Suprapubic skin (tissue), 4 donors: ENCODE results near the gene PSMD13. TPM values are rescaled to one million over a fixed set of nuclear protein-coding genes. Genes with fewer than 3 reads are reported as not detected.
A peak's percentile ranks its signal among the peaks of the same experiment; 100 is the strongest.
"Not testable (repeated sequence)": the region's sequence is repeated elsewhere in the genome, so short reads cannot be mapped to it uniquely, and the experiment has no call there.

Experiments
- DNase-seq, 2 donors: peaks; one replicate each; pipeline ENCODE4 v3.0.0-alpha.2; 2019; ENCODE audit warnings: low spot score in 2 of 2
- H3K27ac ChIP-seq: fragments of 200-600 bp; sonication (generic); one replicate; pipeline ENCODE4 v1.5.1; 2019
- H3K27me3 ChIP-seq: fragments of 200-600 bp; sonication (generic); one replicate; pipeline ENCODE4 v1.5.1; 2019
- H3K36me3 ChIP-seq: fragments of 200-600 bp; sonication (generic); one replicate; pipeline ENCODE4 v1.5.1; 2019
- H3K4me1 ChIP-seq: fragments of 200-600 bp; sonication (generic); one replicate; pipeline ENCODE4 v1.5.1; 2019
- H3K4me3 ChIP-seq: fragments of 200-600 bp; sonication (generic); one replicate; pipeline ENCODE4 v1.5.1; 2019; ENCODE audit warnings: mild to moderate bottlenecking
- H3K9me3 ChIP-seq: fragments of 200-600 bp; sonication (generic); one replicate; pipeline ENCODE4 v1.5.1; 2019
- CTCF ChIP-seq, 2 donors: fragments of 200-600 bp in 1 of 2; fragments of 450-650 bp in 1 of 2; sonication (generic) in 1 of 2; IDR thresholded peaks; one replicate each; pipeline ENCODE4 v1.5.1; 2016 to 2019; ENCODE audit warnings: antibody characterized with exemption in 2 of 2, mild to moderate bottlenecking in 1 of 2, moderate library complexity in 1 of 2
- EP300 ChIP-seq: sonication (generic); formaldehyde crosslinking; IDR thresholded peaks from one replicate; pipeline ENCODE4 v1.6.1; 2017; ENCODE audit warnings: antibody characterized with exemption
- POLR2A ChIP-seq, 2 donors: fragments of 450-650 bp; IDR thresholded peaks; one replicate each; pipeline ENCODE4 v1.6.1; 2017; ENCODE audit warnings: antibody characterized with exemption in 2 of 2, mild to moderate bottlenecking in 2 of 2, moderate library complexity in 2 of 2
- POLR2AphosphoS5 ChIP-seq, 3 donors: sonication (generic); formaldehyde crosslinking; IDR thresholded peaks; one replicate each; pipeline ENCODE4 v1.6.1; 2017; ENCODE audit warnings: antibody characterized with exemption in 3 of 3
- WGBS: methylation state at CpG from one replicate; pipeline ENCODE4 v1.1.5; 2018; 5-methylcytosine and 5-hydroxymethylcytosine counted together
- total RNA-seq, 4 donors: library from RNA; depleted of rRNA; stranded (reverse); fragments of >200 nt; gene quantifications; one replicate each; pipeline ENCODE4 v1.1.0, GENCODE V29; 2016

PSMD13 gene
- total RNA-seq, result 10 to 100 TPM; 70.3 to 97.8 (median 87.3) TPM

GRCh38 chr11:236774-237767 is at the start of gene PSMD13:
Gene PSMD13, plus strand, starts transcription at chr11:236976. Its CDS starts 74 bp downstream, at chr11:237050.
- Histone ChIP-seq H3K9me3 (no peaks in the 10 kb centered on the region), H3K4me1 (peaks cover 22% of the 10 kb centered on the region), H3K27ac (peak within 1 kb of the TSS; percentile 92), H3K4me3 (peak within 1 kb of the TSS; percentile 82), H3K36me3 (peaks cover 26% of the 10 kb centered on the region), H3K27me3 (no peaks in the 10 kb centered on the region)
- 4% methylated on average over 23 of the region's 62 CpGs for WGBS
- TF ChIP-seq POLR2AphosphoS5 (IDR thresholded peaks at IDR 0.05) (peak in 1 of 3 donors; percentile 4), CTCF (IDR thresholded peaks at IDR 0.05) (no peak), EP300 (no peak), POLR2A (IDR thresholded peaks at IDR 0.05) (peak in 1 of 2 donors; percentile 67)
- peak; percentile 90 to 91 for DNase-seq

GRCh38 chr11:189200-189783 is 47.5 kb upstream of the PSMD13 start:
- H3K27me3 ChIP-seq, H3K4me1 ChIP-seq, H3K36me3 ChIP-seq, H3K4me3 ChIP-seq, H3K9me3 ChIP-seq, H3K27ac ChIP-seq: not testable (repeated sequence)
- DNase-seq, result peak in 1 of 2 donors; percentile 43
- 85% methylated on average over 44 of the region's 55 CpGs for WGBS

- H3K27me3 ChIP-seq, H3K4me1 ChIP-seq, H3K9me3 ChIP-seq, H3K27ac ChIP-seq, H3K36me3 ChIP-seq, H3K4me3 ChIP-seq: not testable (repeated sequence)
- WGBS, result no CpG with 5 or more reads among the region's 25 CpGs
- peak in 1 of 2 donors; percentile 32 for TF ChIP-seq CTCF (IDR thresholded peaks at IDR 0.05)
- peak in 1 of 2 donors; percentile 61 for DNase-seq
These were observed 46.9 kb upstream of the PSMD13 start for GRCh38 chr11:189843-190311.

- not testable (repeated sequence) for H3K9me3 ChIP-seq, H3K27me3 ChIP-seq, H3K4me3 ChIP-seq, H3K27ac ChIP-seq, H3K36me3 ChIP-seq, H3K4me1 ChIP-seq
- DNase-seq, result peak; percentile 59 to 66
- WGBS, result 83% methylated on average over 5 of the region's 5 CpGs
These were observed 46.2 kb upstream of the PSMD13 start for GRCh38 chr11:190546-190945.

GRCh38 chr11:191490-192478 is 45.0 kb upstream of the PSMD13 start:
- peak in 1 of 2 donors; percentile 30 for TF ChIP-seq CTCF (IDR thresholded peaks at IDR 0.05)

GRCh38 chr11:192674-193128 is 44.1 kb upstream of the PSMD13 start, which contains the start of gene SCGB1C1:
Gene SCGB1C1, plus strand, starts transcription at chr11:193078. Its CDS starts 22 bp downstream, at chr11:193100.
- not testable (repeated sequence) for DNase-seq
- WGBS, result no CpG with 5 or more reads among the region's 11 CpGs

More at GRCh38 chr11:191490-192478, 45.0 kb upstream of the PSMD13 start:
- not testable (repeated sequence) for H3K27ac ChIP-seq, DNase-seq, H3K9me3 ChIP-seq, H3K27me3 ChIP-seq, H3K4me1 ChIP-seq, H3K36me3 ChIP-seq, H3K4me3 ChIP-seq
- 51% methylated on average over 5 of the region's 8 CpGs for WGBS

GRCh38 chr11:193481-193880 is 43.3 kb upstream of the PSMD13 start:
- not testable (repeated sequence) for H3K27ac ChIP-seq, H3K4me1 ChIP-seq, H3K9me3 ChIP-seq, H3K36me3 ChIP-seq, H3K4me3 ChIP-seq, H3K27me3 ChIP-seq
- 76% methylated on average over 4 of the region's 5 CpGs for WGBS
- peak; percentile 47 to 54 for DNase-seq

More at GRCh38 chr11:192674-193128, 44.1 kb upstream of the PSMD13 start, which contains the start of gene SCGB1C1:
- H3K36me3 ChIP-seq, H3K27me3 ChIP-seq, H3K27ac ChIP-seq, H3K4me1 ChIP-seq, H3K9me3 ChIP-seq, H3K4me3 ChIP-seq: not testable (repeated sequence)
